ENCODE measurements around the gene MGAT4A.

DNA sequence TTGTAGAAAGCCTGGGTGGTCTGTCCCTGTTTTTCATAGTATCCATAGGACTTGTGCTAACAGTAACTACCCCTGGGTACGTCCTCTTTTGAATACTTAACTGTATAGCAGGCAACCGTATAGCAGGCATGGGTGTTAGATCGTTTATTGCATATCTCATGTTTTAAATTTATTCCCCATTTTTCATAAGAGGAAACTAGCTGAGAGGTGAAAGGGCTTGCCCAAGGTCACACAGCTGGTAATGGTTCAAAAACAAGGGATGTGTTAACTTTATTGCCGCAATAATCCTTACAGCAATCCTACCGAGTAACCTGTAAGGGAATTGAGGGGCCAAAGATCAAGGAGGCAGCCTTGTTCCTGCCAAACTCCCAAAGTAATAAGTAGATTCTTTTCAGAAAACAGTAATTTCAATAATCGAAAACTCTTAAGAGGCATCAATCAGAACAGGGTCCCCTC lies 990 bp upstream of the MGAT4A start:
- TF ChIP-seq POLR2A (IDR thresholded peaks at IDR 0.05; ENCODE audit: low read depth, low read length), result no peak
- no peak for TF ChIP-seq POLR2AphosphoS5 (IDR thresholded peaks at IDR 0.05; ENCODE audit: low read depth, low read length)
- no peak for TF ChIP-seq TAF1 (IDR thresholded peaks at IDR 0.05; ENCODE audit: low read depth, low read length)
- no peak for TF ChIP-seq SPI1 (IDR thresholded peaks at IDR 0.05; ENCODE audit: low read depth, low read length)

Measured in GM12891 (cell line).